Vagina (tissue), 2 donors: ENCODE measurements around the gene DBNDD1.

Experiments
- CTCF ChIP-seq, 3 experiments: fragments of 450-650 bp in 2 of 3; fragments of 200-600 bp in 1 of 3; sonication (generic) in 1 of 3; IDR thresholded peaks; one replicate each; pipeline ENCODE4 v1.5.1; 2017 to 2019; ENCODE audit warnings: antibody characterized with exemption in 3 of 3, mild to moderate bottlenecking in 2 of 3, moderate library complexity in 2 of 3
- POLR2A ChIP-seq, 2 donors: fragments of 450-650 bp; IDR thresholded peaks; one replicate each; pipeline ENCODE4 v1.6.1; 2017; ENCODE audit warnings: antibody characterized with exemption in 2 of 2, mild to moderate bottlenecking in 2 of 2, moderate library complexity in 2 of 2

GRCh38 chr16:89999831-90000574 is 19.3 kb downstream of the DBNDD1 start:
- TF ChIP-seq CTCF (IDR thresholded peaks at IDR 0.05) (no peak), POLR2A (IDR thresholded peaks at IDR 0.05) (no peak)
